GM19238 (cell line): ENCODE results near the gene SCYGR8.

Experiments
- DNase-seq: peaks from one replicate; pipeline ENCODE4 v3.0.0; 2011; ENCODE audit warnings: low spot score; ENCODE audit not compliant: insufficient read length

SCYGR8 gene

GRCh38 chr2:227761740-227762476 lies 16.2 kb downstream of the SCYGR8 start:
- DNase-seq: no peak

GRCh38 chr2:227765788-227766372 lies 20.2 kb downstream of the SCYGR8 start:
- no peak for DNase-seq

- peak; percentile 63 for DNase-seq
These were observed 20.7 kb downstream of the SCYGR8 start for GRCh38 chr2:227766373-227766883.

- no peak for DNase-seq
These were observed 22.1 kb downstream of the SCYGR8 start for GRCh38 chr2:227767830-227768229.

- no peak for DNase-seq
These were observed 26.5 kb downstream of the SCYGR8 start for GRCh38 chr2:227772197-227772661.

- no peak for DNase-seq
These were observed 27.2 kb downstream of the SCYGR8 start for GRCh38 chr2:227772932-227773331.

- no peak for DNase-seq
These were observed 28.4 kb downstream of the SCYGR8 start for GRCh38 chr2:227774011-227774624.

- no peak for DNase-seq
These were observed 29.5 kb downstream of the SCYGR8 start for GRCh38 chr2:227774895-227775842.

- no peak for DNase-seq
These were observed 35.4 kb downstream of the SCYGR8 start for GRCh38 chr2:227780981-227781615.

- no peak for DNase-seq
These were observed 36.1 kb downstream of the SCYGR8 start for GRCh38 chr2:227781841-227782240.

GRCh38 chr2:227782804-227783203 lies 37.1 kb downstream of the SCYGR8 start:
- DNase-seq: no peak

GRCh38 chr2:227783404-227784138 lies 37.9 kb downstream of the SCYGR8 start:
- DNase-seq: peak; percentile 21

GRCh38 chr2:227785293-227785692 lies 39.6 kb downstream of the SCYGR8 start:
- DNase-seq: no peak

- DNase-seq: no peak
These were observed 42.9 kb downstream of the SCYGR8 start for GRCh38 chr2:227788561-227789018.

GRCh38 chr2:227789803-227790202 lies 44.1 kb downstream of the SCYGR8 start:
- DNase-seq: no peak

- no peak for DNase-seq
These were observed 47.5 kb downstream of the SCYGR8 start for GRCh38 chr2:227793148-227793712.
